Keratinocyte (primary cell): ENCODE data around the gene C10orf67. TPM values are rescaled to one million over a fixed set of nuclear protein-coding genes. Genes with fewer than 3 reads are reported as not detected.

Experiments
- DNase-seq: peaks from one replicate; pipeline ENCODE4 v3.0.0-alpha.2; 2011; ENCODE audit warnings: low read depth, missing footprints, low spot score
- FAIRE-seq: peaks from 2 replicates; lab custom pipeline; 2011; peaks lifted over from hg19 to GRCh38; lab: Jason Lieb, UNC
- H2AFZ ChIP-seq: 2 replicates; pipeline ENCODE4 v1.6.0; 2012; ENCODE audit warnings: low read length, control low read depth, inconsistent platforms; ENCODE audit not compliant: control insufficient read depth
- H3K27ac ChIP-seq: 2 replicates; pipeline ENCODE4 v1.5.1; 2011; ENCODE audit warnings: low read length; ENCODE audit not compliant: control insufficient read depth, insufficient read depth
- H3K27me3 ChIP-seq: 3 replicates; pipeline ENCODE4 v1.6.0; 2011; ENCODE audit warnings: low read length; ENCODE audit not compliant: control insufficient read depth, insufficient read depth; ENCODE audit errors: extremely low read depth
- H3K36me3 ChIP-seq, 2 experiments: 2 replicates in 1 of 2; 3 replicates in 1 of 2; pipeline ENCODE4 v1.5.1; 2011; ENCODE audit warnings: low read length in 2 of 2, mild to moderate bottlenecking in 1 of 2; ENCODE audit not compliant: control insufficient read depth in 2 of 2, insufficient read depth in 2 of 2; ENCODE audit errors: extremely low read depth in 1 of 2
- H3K4me1 ChIP-seq: 3 replicates; pipeline ENCODE4 v1.5.1; 2011; ENCODE audit warnings: low read length; ENCODE audit not compliant: control insufficient read depth, insufficient read depth; ENCODE audit errors: extremely low read depth
- H3K4me2 ChIP-seq: 3 replicates; pipeline ENCODE4 v1.6.0; 2011; ENCODE audit warnings: low read depth, low read length; ENCODE audit not compliant: control insufficient read depth, insufficient read depth; ENCODE audit errors: extremely low read depth
- H3K4me3 ChIP-seq, 3 experiments: fragments of 200-600 bp in 1 of 3; sonication (generic) in 1 of 3; 2 replicates in 2 of 3; 3 replicates in 1 of 3; pipeline ENCODE4 v1.5.1; 2011 to 2016; ENCODE audit warnings: low read length in 3 of 3, mild to moderate bottlenecking in 3 of 3, control low read depth in 2 of 3, inconsistent platforms in 1 of 3, low read depth in 1 of 3, mixed read lengths in 1 of 3, mixed run types in 1 of 3, moderate library complexity in 1 of 3; ENCODE audit not compliant: control insufficient read depth in 2 of 3, insufficient read depth in 2 of 3; ENCODE audit errors: extremely low read depth in 1 of 3
- H3K79me2 ChIP-seq: 2 replicates; pipeline ENCODE4 v1.6.0; 2012; ENCODE audit warnings: low read length; ENCODE audit not compliant: control insufficient read depth, insufficient read depth
- H3K9ac ChIP-seq: 3 replicates; pipeline ENCODE4 v1.6.0; 2011; ENCODE audit warnings: low read length; ENCODE audit not compliant: control insufficient read depth, insufficient read depth; ENCODE audit errors: extremely low read depth
- H3K9me1 ChIP-seq: 3 replicates; pipeline ENCODE4 v1.6.0; 2011; ENCODE audit warnings: low read length; ENCODE audit not compliant: control insufficient read depth, insufficient read depth; ENCODE audit errors: extremely low read depth
- H3K9me3 ChIP-seq: 2 replicates; pipeline ENCODE4 v1.5.1; 2012; ENCODE audit warnings: low read depth, low read length; ENCODE audit not compliant: control insufficient read depth
- H4K20me1 ChIP-seq: 3 replicates; pipeline ENCODE4 v1.6.0; 2011; ENCODE audit warnings: low read length; ENCODE audit not compliant: control insufficient read depth, insufficient read depth; ENCODE audit errors: extremely low read depth
- EZH2 ChIP-seq: IDR thresholded peaks from one replicate; pipeline ENCODE4 v1.6.1; 2012; ENCODE audit warnings: inconsistent platforms, mild to moderate bottlenecking, low read length, moderate library complexity
- dilution Hi-C: fragments of 300-500 bp; cut with MboI; formaldehyde crosslinking; loops from one replicate; pipeline ENCODE4 v1.7.0; 2020; ENCODE audit warnings: low sequenced_read_pairs; ENCODE audit not compliant: extremely low pct_ligation_motif_present
- polyA plus RNA-seq, 5 experiments: library from polyadenylated mRNA; depleted of rRNA in 3 of 5; stranded (reverse) in 3 of 5; stranded (forward) in 1 of 5; unstranded in 1 of 5; fragments of >200 nt; gene quantifications; 1 replicate in 1 of 5; 2 replicates in 3 of 5; 3 replicates in 1 of 5; pipeline versions ENCODE4 v1.2.1 to v1.2.3, GENCODE V29; 2011 to 2012; ENCODE audit warnings: missing spikeins in 2 of 5, low read depth in 1 of 5, low replicate concordance in 1 of 5
- TF ChIP-seq, protein P1 (sequence below), 3 experiments: IDR thresholded peaks in 1 of 3; conservative IDR thresholded peaks in 1 of 3; optimal IDR thresholded peaks in 1 of 3; 2 replicates in 2 of 3; 3 replicates in 1 of 3; pipeline versions ENCODE3 to v1.5.1; 2011; ENCODE audit warnings: low read length in 3 of 3, mild to moderate bottlenecking in 3 of 3, moderate library complexity in 2 of 3, control low read depth in 1 of 3, inconsistent platforms in 1 of 3; ENCODE audit not compliant: insufficient read depth in 2 of 3; ENCODE audit errors: extremely low read depth in 1 of 3

C10orf67 gene
- polyA plus RNA-seq, 1 donor (not counting 4 experiments of a cell fraction or from before 2014, with no cell fraction given): 0.26 TPM

- H3K27ac ChIP-seq: no peak overlapping the region
- H3K9me1 ChIP-seq: no peaks in the 10 kb centered on the region
- no peaks in the 10 kb centered on the region for H4K20me1 ChIP-seq
- H3K9ac ChIP-seq: no peak overlapping the region
- H3K4me2 ChIP-seq: no peak overlapping the region
- no peaks in the 10 kb centered on the region for H3K27me3 ChIP-seq
- no peak overlapping the region for H3K4me3 ChIP-seq
- H3K4me1 ChIP-seq: no peaks in the 10 kb centered on the region
- H3K79me2 ChIP-seq: no peaks in the 10 kb centered on the region
- no peak for TF ChIP-seq EZH2
- TF ChIP-seq, protein P1, sequence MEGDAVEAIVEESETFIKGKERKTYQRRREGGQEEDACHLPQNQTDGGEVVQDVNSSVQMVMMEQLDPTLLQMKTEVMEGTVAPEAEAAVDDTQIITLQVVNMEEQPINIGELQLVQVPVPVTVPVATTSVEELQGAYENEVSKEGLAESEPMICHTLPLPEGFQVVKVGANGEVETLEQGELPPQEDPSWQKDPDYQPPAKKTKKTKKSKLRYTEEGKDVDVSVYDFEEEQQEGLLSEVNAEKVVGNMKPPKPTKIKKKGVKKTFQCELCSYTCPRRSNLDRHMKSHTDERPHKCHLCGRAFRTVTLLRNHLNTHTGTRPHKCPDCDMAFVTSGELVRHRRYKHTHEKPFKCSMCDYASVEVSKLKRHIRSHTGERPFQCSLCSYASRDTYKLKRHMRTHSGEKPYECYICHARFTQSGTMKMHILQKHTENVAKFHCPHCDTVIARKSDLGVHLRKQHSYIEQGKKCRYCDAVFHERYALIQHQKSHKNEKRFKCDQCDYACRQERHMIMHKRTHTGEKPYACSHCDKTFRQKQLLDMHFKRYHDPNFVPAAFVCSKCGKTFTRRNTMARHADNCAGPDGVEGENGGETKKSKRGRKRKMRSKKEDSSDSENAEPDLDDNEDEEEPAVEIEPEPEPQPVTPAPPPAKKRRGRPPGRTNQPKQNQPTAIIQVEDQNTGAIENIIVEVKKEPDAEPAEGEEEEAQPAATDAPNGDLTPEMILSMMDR (optimal IDR thresholded peaks at IDR 0.05 in 1 of 3, IDR thresholded peaks at IDR 0.05 in 1 of 3, conservative IDR thresholded peaks at IDR 0.05 in 1 of 3; ENCODE audit: extremely low read depth in 1 of 3, insufficient read depth in 2 of 3, low read length in 3 of 3): no peak
- DNase-seq: no peak
- H3K36me3 ChIP-seq: no peaks in the 10 kb centered on the region
- dilution Hi-C loops: loop anchor here (25.0 kb wide), 1 partner anchor 219 kb away; no protein-coding TSS in a partner anchor
- no peak for FAIRE-seq
- H2AFZ ChIP-seq: no peak overlapping the region
- H3K9me3 ChIP-seq: peaks cover 9% of the 10 kb centered on the region
These were observed 26.2 kb downstream of the C10orf67 start for GRCh38 chr10:23318359-23318758.

DNA sequence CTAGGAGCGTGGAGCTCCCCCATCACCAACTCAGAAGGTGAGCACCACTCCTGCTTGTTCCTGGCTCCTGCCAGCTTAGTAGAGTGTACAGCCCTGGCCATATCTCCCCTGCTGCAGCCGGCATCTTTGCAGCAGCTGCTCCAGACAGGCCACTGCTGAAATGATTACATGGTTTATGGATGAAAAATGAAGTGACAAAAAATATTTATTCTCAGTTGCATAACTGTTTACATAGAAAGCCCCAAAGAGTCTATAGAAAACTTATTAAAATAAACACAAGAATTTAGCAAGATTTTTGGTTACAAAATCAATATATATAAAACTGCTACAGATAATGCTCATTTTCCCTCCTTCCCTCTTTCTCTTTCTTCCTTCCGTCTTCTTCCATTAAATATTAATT, 27.2 kb downstream of the C10orf67 start:
- Histone ChIP-seq H3K4me3 (no peak overlapping the region), H4K20me1 (no peaks in the 10 kb centered on the region), H3K9me1 (no peaks in the 10 kb centered on the region), H3K9me3 (peaks cover 9% of the 10 kb centered on the region), H3K36me3 (no peaks in the 10 kb centered on the region), H3K4me2 (no peak overlapping the region), H3K79me2 (no peaks in the 10 kb centered on the region), H3K27me3 (no peaks in the 10 kb centered on the region), H3K27ac (no peak overlapping the region), H2AFZ (no peak overlapping the region), H3K9ac (no peak overlapping the region), H3K4me1 (no peaks in the 10 kb centered on the region)
- dilution Hi-C loops: loop anchor here (25.0 kb wide), 1 partner anchor 220 kb away; no protein-coding TSS in a partner anchor
- no peak for DNase-seq
- TF ChIP-seq EZH2: no peak
- TF ChIP-seq, protein P1 (optimal IDR thresholded peaks at IDR 0.05 in 1 of 3, IDR thresholded peaks at IDR 0.05 in 1 of 3, conservative IDR thresholded peaks at IDR 0.05 in 1 of 3; ENCODE audit: extremely low read depth in 1 of 3, insufficient read depth in 2 of 3, low read length in 3 of 3): no peak
- no peak for FAIRE-seq
